Skeletal muscle cell (primary cell): ENCODE data around the gene THRB.

Experiments
- DNase-seq: peaks from one replicate; pipeline ENCODE4 v3.0.0-alpha.2; 2010; ENCODE audit warnings: low read depth
- H3K4me3 ChIP-seq: 2 replicates; pipeline ENCODE4 v1.5.1; 2011; ENCODE audit warnings: low read depth, mild to moderate bottlenecking, control low read depth, low read length, moderate library complexity

THRB gene

DNA sequence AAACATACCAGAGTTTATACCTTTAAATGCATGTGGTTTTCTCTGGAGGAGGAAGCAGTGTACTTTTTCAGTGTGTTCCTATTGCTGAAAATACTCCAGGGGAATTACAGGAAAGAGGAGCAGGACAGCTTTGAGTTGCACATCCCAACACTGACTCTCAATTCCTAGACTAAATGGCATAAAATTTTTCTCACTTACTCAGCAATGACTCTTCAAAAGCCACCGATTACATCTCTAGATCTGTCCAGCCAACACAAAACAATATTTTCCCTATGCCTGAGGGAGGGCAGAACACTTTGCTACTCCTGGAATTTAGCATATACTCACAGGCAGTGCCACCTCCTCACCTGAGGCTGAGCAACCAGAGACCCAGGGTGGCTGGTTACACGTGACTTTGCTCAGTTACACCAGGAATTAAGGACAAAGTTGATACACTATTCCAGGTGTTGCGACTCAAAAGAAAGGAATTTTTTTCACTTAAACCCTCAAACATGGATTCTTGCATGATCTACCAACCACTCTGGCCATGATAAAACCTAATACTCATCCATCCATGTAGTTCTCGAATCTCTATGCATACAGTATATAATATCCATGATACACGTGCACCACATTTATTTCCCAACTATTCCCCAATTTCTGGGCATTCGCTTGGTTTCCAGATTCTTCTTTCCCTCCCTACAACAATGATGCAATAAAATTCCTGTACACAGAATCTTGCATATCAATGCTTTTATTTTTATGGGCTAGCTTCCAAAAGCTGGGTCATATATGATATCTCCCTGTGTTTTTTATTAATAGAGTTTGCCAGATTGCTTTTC lies 194.6 kb downstream of the THRB start:
- H3K4me3 ChIP-seq = no peak overlapping the region
- no peak for DNase-seq

DNA sequence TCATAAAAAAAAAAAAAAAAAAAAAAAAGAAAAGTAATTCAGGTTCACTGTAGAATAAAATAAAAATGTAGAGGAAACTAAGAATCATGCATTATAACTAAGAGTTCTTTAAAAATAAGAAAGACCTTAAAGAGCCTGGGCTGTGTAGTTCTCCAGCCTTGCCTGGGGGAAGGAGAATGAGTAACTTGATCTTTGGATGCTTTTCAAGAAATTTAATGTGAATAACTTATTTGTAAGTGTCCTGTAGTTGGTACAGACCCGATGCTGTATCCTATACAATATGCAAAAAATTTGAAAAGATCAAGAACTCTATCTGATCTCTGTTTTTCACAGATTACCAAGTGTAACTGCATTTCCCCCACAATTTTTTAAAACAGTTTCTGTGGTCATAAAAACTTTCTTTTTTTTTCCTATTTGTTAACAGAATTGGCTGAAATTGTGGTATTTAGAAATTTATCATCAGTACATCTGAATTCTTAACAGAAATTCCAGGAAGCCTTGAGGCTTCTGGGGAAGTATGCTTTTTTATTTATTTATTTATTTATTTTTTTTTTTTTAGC lies 195.3 kb downstream of the THRB start:
- DNase-seq = no peak
- no peak overlapping the region for H3K4me3 ChIP-seq

DNA sequence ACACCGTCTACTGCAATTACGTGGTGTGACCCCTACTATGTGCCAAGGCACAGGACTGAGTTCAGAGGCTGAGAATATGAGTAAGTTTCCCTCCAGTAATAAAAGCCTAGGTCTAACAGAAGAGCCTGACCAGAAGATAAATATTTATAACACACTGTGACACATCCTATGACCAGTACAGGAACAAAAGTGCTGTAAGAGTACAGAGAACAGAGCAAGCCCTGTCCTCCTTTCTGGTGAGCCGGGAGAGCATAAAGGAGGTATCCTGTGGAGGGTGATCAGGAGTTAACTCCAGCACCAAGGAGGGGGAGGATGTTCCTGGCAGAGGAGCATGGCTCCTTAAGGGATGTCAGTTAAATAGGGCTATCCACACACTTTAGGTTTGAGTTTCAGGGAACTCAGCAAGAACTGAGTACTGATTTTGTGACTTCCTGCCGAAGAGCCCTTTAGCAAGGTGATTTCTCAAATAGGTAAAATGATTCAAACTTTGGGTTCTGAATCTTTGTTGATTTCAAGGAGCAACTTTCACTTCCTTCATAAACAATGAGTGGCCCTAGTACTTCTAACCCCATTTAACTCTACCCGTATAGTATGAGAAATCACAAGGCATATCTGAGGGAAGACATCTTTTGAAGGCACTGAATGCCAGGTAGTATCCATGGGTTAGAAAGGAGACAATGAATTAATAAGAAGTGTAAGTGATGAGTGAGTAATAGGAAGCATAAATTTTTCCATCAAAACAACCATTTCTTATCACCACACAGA lies 198.0 kb downstream of the THRB start:
- DNase-seq = no peak
- no peak overlapping the region for H3K4me3 ChIP-seq

DNA sequence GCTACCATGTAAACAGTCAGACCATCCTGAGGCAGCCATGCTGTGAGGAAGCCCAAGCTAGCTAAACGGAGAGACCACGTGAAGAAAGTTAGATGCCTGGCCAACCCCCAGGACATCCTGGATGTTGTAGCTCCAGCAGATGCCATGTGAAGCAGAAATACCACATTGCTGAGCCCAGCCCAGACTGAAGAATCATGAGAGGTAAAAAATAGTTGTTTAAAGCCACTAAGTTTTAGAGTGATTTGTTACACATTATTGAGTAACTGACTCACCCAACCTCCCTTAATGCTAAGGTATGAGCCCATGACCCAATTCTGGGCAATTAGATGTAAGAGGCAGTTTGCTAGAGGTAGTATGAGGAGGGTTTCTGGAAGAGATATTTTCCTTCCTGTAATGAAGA lies 200.5 kb downstream of the THRB start:
- H3K4me3 ChIP-seq = no peak overlapping the region
- DNase-seq = no peak

DNA sequence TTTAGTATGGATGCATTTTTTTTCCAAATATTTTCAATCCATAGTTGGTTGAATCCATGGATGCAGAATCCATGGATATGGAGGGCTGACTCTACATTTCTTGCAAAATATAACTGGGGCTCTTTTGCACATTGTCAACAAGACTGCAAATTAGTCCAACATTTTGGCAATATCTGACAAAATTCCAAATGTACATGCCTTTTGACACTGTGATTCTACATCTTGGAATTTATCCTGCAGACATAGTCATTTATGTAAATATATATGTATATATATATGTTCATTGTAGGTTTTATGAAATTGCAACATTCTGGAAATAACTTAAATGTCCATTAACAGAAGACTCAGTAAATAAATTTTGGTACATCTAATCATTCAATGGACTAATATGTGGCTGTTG lies 203.0 kb downstream of the THRB start:
- H3K4me3 ChIP-seq = no peak overlapping the region
- no peak for DNase-seq

DNA sequence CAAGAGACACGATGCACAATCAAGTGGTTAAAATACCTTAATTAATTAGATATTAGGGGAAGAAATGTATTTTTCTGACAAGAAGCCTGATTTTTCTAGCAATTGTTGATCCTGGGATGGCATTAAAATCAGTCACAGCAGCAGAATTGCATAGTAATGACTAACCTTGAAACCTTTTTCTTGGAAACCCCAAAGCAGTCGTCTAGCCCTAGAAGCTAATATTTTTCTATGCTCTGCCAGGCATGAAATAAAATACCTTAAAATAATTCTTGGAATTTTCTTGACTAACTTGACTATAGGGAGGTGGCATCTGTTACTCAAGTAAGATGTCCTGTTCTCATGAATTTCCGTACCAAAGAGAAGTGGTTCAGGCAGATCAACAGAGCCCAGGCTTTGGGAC lies 204.1 kb downstream of the THRB start:
- DNase-seq = no peak
- no peak overlapping the region for H3K4me3 ChIP-seq

DNA sequence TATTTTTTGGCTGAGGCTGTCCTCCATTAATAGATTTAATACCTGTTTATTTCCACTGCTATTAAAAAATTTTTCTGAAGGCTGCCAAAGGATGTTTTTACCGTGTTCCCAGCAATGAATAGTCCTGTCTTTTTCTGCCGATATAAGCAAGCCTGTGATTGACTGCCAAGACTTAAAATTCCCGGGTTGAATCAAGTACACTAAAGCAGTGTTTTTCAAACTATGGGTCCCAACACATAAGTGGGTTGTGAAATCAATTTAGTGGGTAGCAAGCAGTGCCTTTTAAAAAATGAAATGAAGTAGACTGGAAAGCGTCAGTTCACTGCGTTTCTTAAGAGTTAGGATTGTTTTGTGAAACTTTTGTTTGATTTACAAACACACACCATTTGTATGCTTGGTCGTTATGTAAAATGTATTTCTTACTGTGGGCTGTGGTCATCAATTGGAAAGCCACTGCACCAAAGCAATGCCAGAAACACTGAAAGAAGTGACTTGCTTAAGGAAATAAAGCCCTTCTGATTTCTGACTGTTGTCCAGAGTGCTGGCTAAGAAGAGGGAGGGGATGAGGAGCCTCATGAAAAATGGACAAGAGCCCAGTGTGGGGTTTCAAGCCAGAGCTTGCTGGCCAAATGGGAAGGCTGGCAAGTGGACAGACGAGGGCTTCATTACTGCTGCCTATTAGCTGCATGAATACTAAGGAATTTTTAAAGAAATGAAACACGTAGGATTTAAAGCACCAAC lies 206.0 kb downstream of the THRB start:
- no peak overlapping the region for H3K4me3 ChIP-seq
- DNase-seq = no peak

DNA sequence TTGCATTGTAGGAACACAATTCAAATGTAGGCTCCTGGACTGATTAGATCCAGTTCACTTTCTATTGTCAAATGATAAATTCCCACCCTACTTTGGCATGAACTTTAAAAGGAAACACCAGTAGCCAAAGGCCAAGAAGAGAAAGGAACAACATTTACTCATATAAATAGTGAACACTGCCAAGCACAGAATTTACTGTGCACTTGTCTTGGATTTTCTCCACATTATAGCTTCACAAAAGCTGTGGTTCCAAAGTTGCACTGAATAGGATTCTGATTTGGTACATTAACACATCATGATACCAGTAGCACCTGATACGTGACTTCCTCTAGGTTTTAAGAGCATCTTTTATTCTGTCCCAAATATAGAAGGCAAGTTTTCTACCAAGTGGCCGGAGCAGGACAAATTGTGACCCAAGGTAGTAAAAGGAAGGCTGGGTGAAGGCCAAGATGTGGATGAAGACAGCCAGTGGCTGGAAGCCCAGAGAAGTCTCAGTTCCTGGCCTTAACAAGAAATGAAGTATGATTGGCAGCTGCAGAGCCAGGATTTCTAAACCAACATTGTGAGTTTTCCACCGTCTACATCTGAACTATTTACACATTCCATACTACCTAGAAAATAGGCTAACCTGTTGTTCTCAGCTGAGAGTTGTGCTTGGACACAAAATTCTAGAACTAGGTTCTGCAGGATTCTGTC lies 206.7 kb downstream of the THRB start:
- no peak overlapping the region for H3K4me3 ChIP-seq
- DNase-seq = no peak

DNA sequence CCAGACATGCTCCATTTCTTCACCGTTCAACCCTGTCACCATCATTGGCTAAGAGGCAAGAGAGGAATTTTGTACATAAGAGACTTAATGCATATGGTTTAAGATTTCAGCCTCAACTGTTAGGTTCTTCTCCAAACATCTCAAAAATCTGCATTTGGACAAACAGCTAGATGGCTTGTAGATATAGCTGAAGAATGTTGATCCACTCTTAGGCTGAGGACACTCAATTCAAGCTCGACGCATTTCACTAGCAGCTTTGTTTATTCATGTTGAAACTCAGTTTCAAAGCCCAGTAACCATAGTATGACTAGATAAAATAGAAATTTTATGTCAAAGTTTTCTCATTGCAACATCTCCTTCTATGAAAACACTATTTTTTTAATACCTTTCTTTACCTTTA lies 208.2 kb downstream of the THRB start:
- no peak for DNase-seq
- no peak overlapping the region for H3K4me3 ChIP-seq

DNA sequence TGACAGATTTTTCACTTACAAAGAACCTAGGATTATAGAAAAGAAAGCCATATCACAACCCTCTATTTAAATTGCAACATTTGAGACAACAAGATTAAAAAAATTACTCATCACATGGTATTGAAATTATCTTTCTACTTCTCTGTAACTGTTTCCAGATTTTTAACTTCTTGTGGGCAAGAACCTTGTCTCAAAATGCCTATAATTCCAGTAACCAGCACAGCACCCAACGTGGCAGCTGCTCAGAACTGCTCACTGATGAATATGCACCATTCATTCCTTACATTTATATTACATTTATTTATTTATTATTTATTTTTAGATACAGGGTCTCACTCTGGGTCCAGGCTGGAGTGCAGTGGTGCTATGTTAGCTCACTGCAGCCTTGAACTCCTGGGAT lies 216.1 kb downstream of the THRB start:
- DNase-seq = no peak
- H3K4me3 ChIP-seq = no peak overlapping the region

DNA sequence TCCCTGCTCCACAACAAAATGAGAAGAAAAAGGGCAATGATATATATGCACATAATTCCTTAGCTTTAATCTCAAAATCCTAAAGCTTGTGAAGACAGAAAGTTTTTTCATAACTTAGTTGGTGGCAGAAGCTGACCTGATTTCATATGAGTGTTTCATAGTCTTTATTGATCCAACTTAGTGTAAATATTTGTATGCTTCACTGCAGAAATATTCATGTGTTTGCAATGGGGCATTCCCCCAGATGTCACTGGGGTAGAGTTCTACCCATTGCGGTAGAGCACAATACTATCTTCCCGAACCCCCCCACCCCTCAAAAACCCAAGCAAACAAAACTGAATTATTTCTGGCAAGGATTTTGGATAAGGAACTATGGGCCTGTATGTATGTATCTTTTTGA lies 221.2 kb downstream of the THRB start:
- DNase-seq = no peak
- no peak overlapping the region for H3K4me3 ChIP-seq

DNA sequence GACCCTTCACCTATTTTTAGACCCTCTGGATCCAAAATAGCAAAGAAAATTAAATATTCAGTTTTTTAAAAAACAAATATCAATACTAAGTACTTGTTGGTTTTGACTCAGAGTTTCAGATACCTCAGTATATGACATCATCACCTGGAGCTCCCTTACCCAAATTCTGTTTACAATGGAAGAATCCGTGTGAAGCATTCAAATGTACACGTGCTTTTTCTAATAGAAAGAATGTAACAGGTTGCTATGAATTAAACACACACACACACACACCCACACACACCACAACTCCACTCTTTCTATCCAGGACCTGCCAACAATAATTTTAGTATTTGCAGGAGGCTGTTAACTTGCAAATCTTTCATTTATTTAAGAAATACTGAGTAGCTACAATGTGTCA lies 221.8 kb downstream of the THRB start:
- H3K4me3 ChIP-seq = no peak overlapping the region
- no peak for DNase-seq

DNA sequence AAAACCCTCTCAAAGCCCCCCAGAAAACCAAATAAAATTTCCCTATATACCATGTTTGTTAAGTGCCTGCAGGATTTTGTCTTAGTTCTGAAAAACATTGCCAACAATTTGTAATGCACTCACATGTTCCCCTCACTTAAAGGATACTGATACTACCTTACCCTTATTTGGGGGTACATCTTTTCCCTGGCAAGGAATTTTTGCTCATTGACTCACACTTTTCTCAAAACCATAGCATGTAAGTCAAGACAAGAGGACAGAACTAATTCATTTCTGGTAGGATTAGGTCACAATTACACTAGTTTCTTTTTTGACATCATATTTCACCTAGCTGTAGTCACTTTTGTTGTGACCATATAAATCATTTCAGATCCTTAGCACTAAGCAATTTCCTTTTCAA lies 222.2 kb downstream of the THRB start:
- no peak for DNase-seq
- no peak overlapping the region for H3K4me3 ChIP-seq

DNA sequence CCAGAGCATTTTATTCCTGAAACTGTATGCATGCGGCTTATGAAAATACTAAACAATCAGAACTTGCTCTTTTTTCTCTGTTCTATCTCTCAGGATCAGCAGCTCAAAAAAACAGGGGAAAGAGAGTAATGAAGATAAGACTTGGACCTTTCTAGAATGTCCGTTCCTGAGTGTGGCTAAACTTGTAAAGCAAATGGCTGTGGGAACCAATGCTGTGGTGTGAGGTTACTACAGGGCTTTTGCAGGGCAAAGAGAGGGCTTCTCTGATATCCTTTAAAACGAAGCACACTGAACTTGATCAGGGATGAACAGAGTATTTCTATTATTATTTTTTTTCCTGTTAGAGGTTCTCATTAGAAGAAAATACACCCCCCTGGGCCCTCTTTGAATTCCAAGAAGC lies 223.4 kb downstream of the THRB start:
- H3K4me3 ChIP-seq = no peak overlapping the region
- no peak for DNase-seq

DNA sequence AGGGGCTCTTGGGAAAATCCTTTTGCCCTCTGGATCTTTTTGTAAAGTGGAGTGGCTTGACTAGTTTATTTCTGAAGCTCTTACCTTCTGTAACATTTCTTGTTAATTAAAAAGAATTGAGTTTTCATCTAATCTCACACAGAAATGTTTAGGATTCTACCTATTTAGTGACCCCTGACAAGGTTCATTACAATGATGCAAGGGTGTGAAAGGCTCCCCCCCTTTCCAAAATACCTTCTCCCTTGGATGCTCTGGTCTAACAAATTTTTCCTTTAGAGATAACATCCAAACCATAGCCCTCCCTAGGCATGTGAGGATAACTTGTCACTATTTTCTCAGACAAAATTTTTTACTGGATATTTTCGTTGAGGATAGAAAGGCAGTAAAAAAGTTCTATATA lies 223.9 kb downstream of the THRB start:
- DNase-seq = no peak
- no peak overlapping the region for H3K4me3 ChIP-seq

DNA sequence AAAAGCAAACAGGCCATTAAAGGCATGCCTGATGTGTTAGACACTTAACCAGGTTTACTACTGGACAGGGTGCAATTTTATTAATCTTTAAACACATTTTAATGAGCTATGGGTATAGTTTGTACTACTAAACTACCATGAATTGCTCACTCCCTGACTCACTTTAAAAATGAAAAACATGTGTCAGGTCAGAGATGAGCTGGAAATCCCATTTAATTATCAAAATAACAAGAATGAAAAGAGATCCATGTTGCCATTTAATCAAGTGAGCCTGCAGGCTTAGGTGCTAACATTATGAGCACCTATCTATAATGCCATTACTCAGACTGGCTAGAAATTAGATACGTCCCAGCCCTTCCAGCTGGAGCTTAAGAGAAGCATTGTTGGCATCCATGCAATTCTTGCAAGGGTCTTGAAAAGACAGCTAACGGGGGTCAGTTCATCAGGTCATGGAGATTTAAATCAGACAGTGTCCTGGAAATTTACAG lies 224.4 kb downstream of the THRB start:
- no peak for DNase-seq
- H3K4me3 ChIP-seq = no peak overlapping the region

DNA sequence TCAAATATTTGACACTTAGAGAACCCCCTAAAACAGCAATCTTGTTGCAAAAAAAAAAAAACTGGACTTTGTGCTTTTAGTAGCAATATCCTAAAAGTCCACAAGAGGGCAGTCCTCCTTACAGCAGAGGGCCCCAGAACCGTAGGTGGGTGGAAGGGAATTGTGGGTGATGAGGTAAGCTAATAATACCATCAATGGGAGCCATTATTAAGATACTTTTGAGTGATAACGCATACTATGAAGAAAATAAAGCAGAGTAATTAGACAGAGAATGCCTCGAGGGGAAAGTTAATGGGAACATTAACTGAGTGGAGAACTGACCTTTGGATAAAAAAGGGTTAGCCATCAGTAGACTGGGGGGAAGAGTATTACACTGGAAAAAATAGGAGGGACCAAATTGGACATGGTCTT lies 229.9 kb downstream of the THRB start:
- H3K4me3 ChIP-seq = no peak overlapping the region
- DNase-seq = no peak

DNA sequence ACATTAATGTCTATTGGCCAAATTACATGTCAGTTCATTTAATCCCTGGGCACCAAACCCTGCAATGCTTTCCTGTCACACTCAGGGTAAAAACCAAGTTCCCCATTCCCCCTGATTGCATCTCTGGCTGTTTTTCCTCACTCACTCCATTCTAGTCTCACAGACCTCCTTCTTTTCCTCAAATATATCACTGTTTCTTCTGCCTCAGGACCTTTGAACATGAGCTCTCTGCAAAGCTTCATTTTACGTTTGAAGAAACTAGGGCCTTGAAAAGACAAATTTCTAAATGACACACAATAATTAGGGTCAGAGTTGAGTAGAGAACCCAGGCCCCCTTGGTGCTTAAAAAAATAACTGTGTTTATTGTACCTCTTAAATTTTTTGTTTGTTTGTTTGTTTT lies 230.6 kb downstream of the THRB start:
- no peak for DNase-seq
- H3K4me3 ChIP-seq = no peak overlapping the region

DNA sequence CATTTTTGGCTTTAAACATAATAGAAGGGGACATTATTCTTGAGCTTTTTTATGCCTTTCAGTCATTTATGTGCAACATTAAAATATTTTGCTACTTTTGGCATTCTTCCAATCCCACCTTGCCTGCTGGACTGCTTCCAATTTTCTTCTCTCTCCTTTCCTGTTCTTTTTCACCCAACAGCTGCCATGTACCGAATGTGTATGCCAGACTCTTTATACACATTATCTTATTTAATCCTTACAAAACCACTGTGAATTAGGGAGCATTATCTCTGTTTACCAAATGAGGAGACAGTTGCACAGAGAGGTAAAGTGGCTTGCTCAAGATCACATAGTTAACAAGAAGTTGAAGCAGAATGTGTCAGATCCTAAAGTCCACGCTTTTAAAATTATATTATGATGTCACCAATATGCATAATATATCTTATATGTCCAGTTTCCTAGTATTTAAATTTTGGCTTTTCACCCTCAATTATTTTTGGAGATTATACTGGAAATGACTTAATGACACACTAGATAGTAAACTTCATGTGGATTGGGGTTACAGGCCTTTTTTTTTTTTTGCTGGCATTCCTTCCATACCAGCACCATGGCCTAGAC lies 231.5 kb downstream of the THRB start:
- DNase-seq = no peak
- no peak overlapping the region for H3K4me3 ChIP-seq
